Mammary epithelial cell (primary cell): ENCODE measurements around the gene MUTYH.

ENCODE experiments used
- CTCF ChIP-seq, 2 donors: IDR thresholded peaks in 1 of 2; conservative IDR thresholded peaks in 1 of 2; 2 replicates each; pipeline ENCODE4 v1.5.1; 2011 to 2012; ENCODE audit warnings: inconsistent platforms in 2 of 2, low read length in 2 of 2, mild to moderate bottlenecking in 2 of 2, control low read depth in 1 of 2, low read depth in 1 of 2; ENCODE audit not compliant: insufficient read depth in 1 of 2; ENCODE audit errors: extremely low read depth in 1 of 2
- EZH2 ChIP-seq: IDR thresholded peaks from 2 replicates; pipeline ENCODE4 v1.6.1; 2012; ENCODE audit warnings: low read length, inconsistent platforms, borderline replicate concordance

GRCh38 chr1:45299296-45299695 is 40.9 kb downstream of the MUTYH start:
- no peak for TF ChIP-seq CTCF (conservative IDR thresholded peaks at IDR 0.05 in 1 of 2, IDR thresholded peaks at IDR 0.05 in 1 of 2; ENCODE audit: extremely low read depth in 1 of 2, insufficient read depth in 1 of 2, low read depth in 1 of 2, low read length in 2 of 2)
- TF ChIP-seq EZH2: no peak
